ENCODE measurements around the gene PPARA.
"Not testable (repeated sequence)": the region's sequence is repeated elsewhere in the genome, so short reads cannot be mapped to it uniquely, and the experiment has no call there.

The PPARA gene

GRCh38 chr22:46172522-46173110, 22.3 kb downstream of the PPARA start:
- no peak for DNase-seq

GRCh38 chr22:46173152-46173551, 22.8 kb downstream of the PPARA start:
- DNase-seq, result no peak

DNA sequence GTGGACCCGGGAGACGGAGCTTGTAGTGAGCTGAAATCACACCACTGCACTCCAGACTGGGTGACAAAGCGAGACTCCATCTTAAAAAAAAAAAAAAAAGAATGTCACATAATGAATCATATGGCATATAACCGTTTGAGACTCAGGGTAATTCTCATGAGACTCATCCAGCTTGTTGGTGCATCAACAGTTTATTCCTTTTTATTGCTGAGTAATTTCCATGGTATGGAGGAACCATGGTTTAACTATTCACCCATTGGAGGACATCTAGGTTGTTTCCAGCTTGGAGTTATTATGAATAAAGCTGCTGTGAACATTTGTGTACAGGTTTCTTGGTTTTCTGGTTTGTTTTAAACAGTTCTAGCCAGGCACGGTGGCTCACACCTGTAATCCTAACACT, 25.3 kb downstream of the PPARA start:
- no peak for DNase-seq

- no peak for DNase-seq
These were observed 26.2 kb downstream of the PPARA start for GRCh38 chr22:46176508-46177003.

GRCh38 chr22:46178755-46179505, 28.6 kb downstream of the PPARA start:
- DNase-seq, result no peak

DNA sequence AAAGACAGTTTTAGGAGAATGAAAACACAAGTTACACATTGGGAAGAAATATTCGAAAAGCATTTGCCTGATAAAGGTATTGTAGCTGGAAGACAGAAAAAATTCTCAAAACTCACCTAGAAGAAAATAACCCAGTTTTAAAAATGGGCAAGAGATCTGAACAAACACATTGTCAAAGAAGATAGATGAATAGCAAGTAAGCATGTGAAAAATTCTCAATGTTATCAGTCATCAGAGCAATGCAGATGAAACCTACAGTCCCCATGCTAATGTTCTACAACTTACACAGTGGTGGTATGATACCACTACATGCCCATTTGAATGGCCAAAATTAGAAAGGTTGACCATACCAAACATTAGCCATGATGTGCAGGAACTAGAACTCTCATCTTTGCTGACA, 29.4 kb downstream of the PPARA start:
- DNase-seq, result no peak

DNA sequence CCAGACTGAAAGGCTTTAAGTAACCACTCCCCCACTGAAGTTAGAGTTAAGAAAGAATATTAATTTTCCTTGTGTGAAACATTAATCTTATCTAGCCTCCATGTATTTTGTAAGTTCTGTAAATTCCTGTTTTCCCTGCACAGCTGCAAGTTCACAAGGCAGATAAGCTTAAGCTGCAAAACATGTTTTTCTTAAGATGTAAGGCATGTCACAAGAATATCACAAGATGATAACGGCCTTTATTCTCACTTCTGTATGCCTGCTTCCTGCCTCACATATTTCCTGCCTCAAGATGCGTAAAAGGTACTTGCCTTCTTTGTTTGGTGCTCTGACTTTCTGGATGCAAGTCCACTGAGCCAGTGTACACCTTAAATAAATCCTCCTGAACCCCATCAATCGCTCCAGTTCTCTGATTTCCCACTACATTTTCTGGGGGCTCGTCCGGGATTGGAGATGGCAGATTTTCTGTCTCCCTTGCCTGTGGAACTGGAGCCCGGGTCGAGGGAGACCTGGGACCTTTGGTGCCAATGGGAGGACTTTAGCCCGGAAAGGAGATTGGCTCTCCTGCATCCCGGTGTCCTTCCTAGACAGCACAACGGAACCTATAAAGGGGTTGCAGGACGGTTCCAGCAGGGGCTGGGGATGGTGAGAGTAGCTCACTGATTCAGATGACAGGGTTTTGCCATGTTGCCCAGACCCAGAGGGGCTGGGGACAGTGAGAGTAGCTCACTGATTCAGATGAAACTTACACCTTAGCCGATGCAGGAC, 30.2 kb downstream of the PPARA start:
- DNase-seq, result no peak

DNA sequence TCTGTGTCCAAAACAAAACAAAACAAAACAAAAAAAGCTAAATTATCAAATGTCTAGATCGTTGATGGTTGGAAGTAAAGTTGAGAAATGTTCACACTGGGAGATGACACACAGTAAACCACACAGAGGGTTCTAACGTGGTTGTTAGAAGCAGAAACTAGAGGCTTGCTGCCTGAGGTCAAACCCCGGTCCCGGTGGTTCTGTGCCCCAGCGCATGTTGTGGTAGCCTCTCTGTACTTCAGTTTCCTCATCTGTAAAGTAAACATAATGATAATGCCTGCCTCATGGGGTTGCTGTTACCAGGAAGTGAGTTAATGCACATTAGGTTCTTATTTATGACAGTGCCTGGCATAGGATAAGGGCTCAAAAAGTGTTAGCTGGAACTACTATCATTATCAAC, 33.4 kb downstream of the PPARA start:
- no peak for DNase-seq

DNA sequence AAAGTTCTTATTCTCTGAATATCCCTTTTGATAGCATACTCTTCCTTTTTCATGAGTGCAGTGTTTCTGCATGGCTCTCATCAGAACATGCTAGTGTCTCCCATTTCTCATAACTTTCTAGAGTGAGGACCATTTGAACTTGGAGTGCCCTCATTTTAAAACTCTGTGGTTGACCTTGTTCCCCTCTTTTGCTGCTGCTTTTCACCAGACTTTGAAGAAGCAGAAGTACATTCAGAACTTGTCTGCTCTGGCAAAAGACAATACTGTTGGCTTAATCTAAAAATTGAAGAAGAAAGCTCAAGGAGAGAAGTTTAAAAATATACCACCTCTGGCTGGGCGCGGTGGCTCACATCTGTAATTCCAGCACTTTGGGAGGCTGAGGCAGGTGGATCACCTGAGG, 35.0 kb downstream of the PPARA start:
- DNase-seq, result no peak

DNA sequence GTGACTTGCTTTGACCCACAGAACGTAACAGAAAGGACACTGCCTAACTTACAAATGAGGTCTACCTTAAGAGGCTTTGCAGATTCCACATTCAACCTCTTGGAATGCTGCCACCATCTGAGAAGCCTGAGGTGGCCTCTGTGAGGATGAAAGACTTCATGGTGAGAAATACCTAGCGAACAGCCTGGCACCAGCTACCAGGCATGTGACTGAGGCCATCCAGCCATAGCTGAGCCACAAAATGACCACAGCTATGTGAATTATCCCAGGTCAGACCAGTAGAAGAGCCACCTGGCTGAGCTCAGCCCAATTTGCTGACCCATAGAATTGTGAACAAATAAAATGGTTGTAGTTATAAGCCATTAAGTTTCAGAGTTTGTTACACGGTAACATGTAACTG, 37.5 kb downstream of the PPARA start:
- no peak for DNase-seq

DNA sequence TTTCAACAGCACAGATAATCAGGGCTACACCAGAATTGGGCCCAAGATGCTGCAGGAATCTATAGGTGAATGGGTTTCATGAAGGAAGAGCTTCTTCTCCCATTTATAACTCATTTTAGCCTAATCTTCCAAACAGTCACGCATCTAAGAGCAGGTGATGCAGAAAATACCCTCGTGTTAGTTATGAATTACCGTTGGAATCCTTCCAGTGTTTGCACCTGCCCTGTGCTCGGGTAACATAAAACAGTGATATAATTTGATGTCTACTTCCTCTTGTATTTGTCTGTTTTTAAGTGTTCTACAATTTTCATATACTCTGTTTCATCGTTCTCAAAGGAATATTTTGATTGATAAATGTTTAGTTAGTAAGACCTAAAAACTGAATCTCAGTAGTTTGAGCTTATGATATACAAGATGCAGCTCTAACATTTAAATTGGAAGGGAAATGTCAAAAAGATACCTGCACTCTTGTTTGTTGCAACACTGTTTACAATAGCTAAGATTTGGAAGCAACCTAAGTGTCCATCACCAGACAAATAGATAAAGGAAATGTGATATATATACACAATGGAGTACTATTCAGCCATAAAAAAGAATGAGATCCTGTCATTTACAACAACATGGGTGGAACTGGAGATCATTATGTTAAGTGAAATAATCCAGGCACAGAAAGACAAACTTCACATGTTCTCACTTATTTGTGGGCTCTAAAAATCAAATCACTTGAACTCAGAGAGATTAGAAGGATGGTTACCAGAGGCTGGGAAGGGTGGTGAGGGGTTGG, 42.1 kb downstream of the PPARA start:
- DNase-seq, result no peak

DNA sequence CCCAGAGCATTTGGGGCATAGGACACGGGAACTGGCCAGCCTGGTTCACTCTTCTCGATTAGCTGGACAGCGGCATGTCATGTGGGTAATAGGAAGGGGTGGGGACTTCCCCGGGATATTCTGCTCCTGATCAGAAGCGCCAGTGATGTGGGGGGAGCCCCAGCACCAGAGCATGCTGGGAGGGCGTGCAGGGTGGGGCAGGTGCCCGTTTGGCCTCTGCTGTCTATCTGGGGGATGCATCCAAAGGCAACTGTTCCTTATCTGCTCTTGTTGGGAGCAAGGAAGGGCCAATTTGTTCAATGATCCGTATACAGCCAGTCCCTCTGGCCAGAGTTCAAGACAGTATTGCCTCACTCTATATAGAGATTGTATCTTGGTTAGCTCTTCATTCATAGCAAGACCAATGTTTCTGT, 43.6 kb downstream of the PPARA start:
- DNase-seq, result no peak

DNA sequence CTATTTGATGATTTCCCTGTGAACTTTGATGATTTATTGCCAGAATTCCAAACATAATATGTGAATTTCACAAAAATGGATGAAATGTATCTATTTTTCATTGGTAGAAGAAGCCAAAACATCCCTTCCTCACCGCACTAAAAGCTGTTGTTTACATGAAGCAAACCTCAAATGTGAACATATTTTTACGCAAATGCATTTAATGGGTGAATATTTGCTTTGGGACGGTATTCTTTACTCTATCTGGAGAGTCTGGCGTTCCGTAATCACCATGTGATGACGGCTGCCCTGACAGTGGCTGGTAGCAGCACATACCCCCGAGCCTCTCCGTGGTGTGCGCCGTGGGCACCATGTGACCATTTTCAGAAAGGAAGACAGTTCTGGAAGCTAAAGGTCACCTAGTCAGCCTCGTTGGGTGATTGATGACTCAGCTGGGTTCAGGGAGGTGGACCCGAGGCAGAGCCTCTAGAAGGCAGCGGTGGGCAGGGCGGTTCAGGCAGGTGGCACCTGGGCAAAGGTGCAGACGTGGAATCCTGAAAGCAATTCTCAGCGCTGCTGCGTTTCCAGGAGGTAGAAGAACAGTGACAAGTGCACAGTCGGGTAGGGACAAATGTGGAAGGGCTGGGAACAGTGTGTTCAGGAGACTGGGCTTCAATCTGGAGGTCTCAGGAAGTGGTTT, 45.3 kb downstream of the PPARA start:
- no peak for DNase-seq

DNA sequence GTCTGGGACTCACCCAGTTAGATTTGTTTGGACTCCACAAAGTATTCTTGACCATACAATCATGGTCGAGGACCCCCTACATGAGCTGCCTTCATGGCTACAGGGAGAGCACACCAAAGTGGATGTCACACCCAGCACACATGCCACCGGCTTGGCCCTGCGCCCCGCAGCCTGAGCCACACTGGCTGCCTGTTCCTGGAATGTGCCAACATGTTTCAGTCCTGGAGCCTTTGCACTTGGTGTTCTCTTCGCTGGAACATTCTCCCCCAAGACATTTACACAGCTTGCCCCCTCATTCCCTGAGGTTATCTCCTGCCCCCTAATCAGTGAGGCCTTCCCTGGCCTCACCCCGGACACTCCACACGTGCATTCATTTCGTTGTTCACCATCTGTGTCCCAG, 46.0 kb downstream of the PPARA start:
- DNase-seq, result no peak

DNA sequence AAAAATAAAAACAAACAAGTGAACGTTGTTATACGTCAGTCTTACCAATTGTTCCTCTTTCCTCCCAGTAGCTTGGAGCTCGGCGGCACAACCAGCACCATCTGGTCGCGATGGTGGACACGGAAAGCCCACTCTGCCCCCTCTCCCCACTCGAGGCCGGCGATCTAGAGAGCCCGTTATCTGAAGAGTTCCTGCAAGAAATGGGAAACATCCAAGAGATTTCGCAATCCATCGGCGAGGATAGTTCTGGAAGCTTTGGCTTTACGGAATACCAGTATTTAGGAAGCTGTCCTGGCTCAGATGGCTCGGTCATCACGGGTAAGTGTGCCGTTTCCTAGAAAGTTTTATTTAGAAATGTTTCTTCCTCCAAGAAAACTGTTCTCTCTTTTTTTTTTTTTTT, 47.9 kb downstream of the PPARA start:
- DNase-seq, result no peak

GRCh38 chr22:46198806-46199205, 48.5 kb downstream of the PPARA start:
- not testable (repeated sequence) for DNase-seq

DNA sequence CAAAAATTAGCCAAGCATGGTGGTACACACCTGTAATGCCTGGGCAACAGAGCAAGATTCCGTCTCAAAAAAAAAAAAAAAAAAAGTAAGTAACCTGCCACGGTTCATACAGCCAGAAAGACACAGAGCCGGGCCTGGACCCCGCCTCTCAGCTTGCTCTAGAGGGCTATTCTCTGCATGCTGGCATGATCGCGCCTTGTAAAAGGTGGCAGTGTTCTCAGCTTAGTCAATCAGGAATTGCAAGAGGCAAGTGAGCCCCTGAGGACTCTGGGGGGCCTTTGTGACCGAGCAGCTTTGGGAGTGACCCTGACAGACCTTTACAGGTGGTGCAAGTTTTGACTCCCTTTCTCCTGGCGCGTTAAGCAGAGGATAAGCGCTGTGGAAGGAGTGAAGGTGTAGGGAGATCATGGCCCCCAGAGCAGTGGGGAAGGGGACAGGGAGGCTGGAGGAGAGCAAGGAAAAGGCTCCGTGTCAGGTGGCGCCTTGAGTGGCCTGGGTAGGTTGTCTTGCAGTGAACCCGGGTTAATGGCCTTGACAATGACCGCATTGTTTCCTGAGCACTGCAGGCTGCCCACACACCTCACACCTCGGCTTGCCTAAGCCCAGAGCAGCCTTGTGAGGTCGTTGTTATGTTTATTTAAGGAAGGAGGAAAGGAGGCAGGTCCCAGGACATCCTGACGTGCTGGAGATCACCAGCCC, 50.9 kb downstream of the PPARA start:
- DNase-seq, result no peak

- no peak for DNase-seq
These were observed 52.7 kb downstream of the PPARA start for GRCh38 chr22:46202897-46203600.

- DNase-seq, result no peak
These were observed 53.3 kb downstream of the PPARA start for GRCh38 chr22:46203601-46203980.

DNA sequence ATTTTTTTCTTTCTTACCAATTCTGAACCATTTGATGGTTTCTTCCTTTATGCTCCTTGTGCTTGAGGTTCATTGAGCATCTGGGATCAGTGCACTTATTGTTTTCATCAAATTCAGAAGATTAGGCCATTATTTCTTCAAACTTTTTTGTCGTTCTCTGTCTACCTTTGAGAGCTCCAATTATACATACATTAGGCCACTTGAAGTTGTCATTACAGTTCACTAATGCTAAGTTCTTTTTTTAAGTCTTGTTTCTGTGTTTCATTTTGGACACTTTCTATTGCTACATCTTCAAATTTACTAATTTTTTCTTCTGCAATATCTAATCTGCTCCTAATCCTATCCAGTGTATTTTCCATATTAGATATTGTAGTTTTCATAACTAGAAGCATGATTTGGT, 58.9 kb downstream of the PPARA start:
- DNase-seq, result no peak

DNA sequence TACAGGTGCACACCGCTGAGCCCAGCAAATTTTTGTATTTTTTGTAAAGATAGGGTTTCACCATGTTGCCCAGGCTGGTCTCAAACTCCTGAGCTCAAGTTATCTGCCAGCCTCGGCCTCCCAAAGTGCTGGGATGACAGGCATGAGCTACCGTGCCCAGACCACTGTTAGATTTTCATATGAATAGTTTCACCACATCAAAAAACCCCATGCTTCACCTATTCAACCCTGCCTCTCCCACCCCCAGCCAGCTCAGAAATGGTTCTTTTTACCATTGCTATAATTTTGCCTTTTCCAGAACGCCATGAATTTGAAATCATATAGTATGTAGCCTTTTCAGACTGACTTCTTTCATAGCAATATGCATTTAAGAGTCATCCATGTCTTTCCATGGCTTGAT, 61.9 kb downstream of the PPARA start:
- no peak for DNase-seq

Data from right kidney (tissue), 1 donor.